GM21381 (cell line): ENCODE measurements around the gene GET4.
A peak's percentile ranks its signal among the peaks of the same experiment; 100 is the strongest.

Experiments
- ATAC-seq: cut with Tn5 transposase; IDR thresholded peaks from one replicate; pipeline ENCODE4 v1.9.1; 2021; ENCODE audit warnings: mild to moderate bottlenecking, moderate library complexity; ENCODE audit not compliant: unreplicated experiment

The GET4 gene

DNA sequence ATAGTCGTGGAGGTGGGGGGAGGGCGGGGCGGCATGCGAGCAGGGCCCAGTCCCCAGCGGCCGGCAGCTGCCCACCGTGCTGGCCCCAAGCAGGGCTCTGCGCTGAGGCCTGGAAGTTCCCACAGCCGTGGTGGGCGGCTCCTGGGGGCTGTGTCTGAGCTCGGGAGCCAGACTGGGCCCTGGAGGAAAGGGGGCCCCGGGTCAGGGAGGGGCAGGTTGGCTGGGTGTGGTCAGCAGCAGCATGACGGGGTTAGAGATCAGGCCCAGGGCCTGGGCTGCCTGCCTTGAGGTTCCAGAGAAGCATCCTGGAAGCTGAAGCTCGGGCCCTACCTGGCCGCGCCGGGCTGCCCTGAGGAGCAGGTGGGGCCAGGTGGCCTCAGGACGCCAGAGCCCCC lies 22.1 kb downstream of the GET4 start:
- no peak for ATAC-seq

DNA sequence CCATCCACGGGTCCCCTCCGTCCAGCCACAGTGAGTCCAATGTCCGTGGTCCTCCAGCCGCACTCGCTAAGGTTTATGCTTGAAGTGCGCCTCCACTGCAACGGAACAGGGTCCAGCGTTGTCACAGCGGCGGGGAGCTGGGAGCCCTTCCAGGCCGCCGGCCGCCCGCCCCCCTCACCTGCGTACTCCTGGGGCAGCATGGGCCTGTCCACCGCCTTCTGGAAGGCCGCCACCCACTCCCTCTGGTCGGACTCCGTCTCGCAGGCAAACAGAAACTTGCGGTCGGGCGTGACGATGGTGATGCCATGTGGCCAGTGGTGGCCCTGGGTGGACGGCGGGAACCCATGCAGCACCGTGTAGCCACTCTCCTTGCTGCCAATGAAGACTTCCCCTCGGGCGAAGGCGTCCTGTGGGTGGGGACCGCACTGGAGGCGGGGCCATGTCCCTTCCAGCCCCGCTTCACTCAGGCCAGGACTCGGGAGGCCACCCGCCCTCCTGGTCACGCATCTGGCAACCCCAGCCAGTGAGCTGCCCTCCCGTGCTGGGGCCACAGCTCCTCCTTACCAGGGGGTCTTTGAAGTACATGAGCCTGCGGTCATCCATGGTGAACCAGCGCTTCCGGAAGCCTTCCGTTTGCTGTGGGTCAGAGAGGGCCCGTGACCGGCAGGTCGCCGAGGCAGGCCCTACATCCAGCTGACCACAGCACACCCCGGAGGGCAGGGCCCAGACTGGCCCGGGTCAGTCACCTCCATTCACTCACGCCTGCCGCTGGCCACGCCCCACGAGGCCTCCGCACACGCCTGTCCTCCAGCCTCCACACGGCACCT lies 22.7 kb downstream of the GET4 start:
- ATAC-seq: no peak

DNA sequence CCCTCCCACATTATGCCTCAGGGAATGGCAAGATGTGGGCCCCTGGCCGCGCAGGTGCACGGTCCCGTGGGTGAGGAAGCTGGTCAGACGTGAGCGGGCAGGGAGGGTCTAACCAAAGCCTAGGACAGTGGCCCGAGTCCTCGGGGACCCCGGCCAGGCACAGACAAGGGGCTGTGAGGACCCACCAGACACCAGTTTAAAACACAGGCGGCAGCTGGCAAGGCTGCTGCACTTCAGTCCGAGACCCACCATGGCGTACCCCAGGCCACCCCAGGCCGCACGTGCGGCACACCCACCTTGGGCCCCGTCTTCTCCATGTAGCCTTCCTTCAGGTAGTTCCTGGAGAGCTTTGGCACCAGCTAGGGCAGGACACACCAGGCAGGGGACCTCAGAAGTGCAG lies 23.5 kb downstream of the GET4 start:
- ATAC-seq: no peak

DNA sequence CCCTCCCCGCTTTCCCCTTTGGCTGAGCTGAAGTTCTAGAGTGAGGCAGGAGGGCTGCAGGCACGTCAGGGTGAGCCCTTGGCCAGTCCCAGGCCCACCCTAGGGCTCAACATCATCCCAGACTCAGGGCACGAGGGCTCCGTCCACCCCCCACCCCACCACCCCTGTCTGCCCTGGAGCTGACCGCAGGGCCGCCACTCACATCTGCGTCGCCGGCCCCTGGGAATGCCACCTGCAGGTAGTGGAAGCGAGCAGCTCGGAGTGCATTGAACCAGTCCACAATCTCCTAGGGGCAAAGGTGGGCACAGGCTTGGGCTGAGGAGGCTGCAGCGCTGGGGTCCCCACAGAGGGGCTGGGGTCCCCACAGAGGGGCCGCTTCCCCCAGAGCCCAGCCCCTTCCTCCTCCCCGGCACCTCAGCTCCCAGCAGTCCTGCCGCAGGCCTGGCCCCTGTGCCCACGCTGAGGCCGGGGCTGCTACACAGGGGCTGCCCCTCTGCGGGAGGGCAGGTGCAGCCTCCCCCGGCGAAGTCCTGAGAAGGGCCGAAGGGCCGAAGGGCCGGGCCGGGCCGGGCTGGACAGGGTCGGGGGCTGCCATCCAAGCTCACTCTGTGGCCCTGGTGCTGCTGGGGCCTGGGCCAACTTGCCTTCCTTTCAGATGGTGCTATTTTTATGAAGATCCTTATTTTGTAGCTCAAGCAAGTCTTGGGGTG lies 24.1 kb downstream of the GET4 start:
- no peak for ATAC-seq

DNA sequence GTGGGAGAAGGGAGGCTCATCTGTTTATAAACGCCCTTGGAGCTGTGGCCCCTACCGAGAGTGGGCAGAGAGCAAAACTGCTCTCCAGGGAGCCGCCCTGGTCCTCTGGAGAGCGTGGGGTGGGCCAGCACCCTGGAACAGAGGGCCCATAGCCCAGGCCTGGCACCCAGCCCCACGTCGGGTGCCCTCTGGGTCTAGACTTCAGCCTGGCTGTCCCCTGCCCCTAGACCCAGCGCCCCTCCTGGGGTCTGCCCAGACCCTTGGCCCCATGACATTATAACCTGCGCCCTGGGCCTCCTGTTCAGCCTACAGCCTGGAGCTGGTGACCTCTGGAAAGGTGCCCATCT lies 24.7 kb downstream of the GET4 start:
- no peak for ATAC-seq

DNA sequence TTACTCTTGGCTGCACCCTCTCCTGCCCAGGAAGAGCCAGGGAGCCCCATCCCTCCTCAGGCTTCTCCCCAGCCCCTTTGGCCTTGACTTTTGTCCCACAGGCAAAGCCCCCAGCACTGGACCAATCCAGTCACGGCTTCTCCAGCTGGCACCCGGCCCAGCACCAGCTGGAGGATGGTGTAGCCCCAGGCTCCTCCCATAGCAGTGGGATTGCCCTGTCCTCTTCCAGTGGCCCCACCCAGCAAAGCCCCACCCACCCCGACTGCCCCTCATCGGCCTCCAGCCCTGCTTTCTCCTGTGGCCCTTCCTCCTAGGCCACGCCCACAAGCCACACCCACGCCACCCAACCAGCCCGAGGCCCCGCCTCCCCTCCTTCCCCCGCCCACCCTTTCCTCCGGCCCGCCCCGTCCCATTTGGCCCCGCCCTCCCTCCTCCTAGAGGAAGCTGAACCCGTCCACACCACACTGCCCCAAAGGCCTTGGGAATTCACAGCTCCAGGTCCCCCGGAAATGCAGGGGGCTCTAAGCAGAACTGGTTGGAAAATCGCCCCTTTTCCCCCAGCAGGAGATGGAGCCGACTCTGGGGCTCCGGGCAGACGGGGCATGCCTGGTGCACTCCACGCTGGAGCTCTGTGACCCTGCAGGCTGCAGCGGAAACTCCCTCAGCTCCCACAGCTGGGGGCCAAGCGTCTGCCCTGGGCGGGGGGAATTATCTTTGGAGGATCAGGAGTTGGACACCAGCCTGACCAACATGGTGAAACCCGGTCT lies 25.2 kb downstream of the GET4 start:
- no peak for ATAC-seq

DNA sequence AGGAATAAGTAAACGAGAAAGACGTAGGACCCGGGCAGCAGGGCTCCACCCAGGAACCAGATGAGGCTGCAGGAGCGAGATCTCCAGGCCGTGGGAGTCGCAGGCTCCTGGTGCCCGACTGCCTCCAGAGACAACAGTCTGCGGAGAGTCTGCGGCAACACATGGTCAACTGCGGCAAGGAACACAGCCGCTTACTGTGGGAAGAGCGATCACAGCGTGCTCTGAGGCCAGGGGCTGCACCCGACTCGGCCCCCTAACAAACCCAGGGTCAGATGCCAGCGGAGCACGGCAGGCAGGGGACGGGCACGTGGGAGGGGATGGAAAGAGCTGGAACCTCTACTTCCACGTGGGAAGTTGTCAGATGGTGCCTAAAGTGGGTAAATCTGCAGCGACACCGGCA lies 26.6 kb downstream of the GET4 start:
- ATAC-seq: no peak

DNA sequence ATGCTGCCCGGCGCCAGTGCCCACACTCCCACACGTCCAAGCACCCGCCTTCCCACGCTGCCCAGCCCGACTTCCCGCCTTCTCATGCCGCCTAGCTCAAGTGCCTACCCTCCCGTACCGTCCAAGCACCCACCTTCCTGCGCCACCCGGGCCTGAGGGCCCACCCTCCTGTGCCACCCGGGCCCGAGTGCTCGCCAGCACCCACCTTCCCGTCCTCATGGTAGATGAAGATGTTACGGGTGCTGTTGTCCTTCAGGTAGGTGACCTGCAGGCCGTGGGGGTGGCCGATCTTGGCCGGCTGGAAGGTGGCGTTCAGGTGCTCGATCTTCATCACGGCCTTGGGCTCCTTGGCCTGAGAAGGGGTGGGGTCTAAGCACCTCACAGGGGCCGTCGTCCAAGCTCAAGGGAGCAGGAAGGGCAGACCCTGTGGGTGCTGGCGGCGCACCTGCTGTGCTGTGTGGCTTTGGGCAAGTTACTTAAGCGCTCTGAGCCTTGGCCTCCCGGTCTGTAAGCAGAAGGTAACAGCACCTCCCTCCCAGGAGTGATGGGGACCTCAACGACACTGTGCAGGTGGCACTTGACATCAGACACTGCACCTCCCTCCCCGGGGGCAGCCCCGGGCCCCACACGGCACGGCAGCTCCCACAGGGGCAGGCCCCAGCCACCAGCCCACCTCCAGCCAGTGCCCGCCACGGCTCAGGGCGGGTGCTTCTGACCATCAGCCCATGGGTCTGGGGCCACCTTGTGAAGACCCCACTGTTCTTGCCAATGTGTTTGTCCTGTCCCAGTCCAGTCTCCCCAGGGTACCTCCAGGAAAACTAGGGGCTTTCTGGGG lies 27.8 kb downstream of the GET4 start:
- no peak for ATAC-seq

DNA sequence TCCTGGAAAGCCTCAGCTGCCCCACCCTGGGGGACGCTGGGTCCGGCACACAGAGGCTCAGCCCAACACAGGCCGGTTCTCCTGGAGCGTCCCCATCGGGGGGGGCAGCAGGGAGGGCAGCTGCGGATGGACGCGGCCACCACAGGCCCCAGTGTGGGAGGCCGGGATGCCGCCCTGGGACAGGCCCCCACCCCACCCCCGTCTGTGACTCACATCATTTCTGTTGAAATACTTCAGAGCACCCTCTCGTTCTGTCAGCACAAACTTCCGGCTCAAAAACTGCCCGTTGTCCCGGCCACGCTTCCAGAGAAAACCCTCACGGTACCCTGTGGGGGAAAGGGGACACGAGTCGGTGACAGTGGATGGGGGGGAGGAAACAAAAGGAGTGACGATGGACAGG lies 28.5 kb downstream of the GET4 start:
- ATAC-seq: no peak

DNA sequence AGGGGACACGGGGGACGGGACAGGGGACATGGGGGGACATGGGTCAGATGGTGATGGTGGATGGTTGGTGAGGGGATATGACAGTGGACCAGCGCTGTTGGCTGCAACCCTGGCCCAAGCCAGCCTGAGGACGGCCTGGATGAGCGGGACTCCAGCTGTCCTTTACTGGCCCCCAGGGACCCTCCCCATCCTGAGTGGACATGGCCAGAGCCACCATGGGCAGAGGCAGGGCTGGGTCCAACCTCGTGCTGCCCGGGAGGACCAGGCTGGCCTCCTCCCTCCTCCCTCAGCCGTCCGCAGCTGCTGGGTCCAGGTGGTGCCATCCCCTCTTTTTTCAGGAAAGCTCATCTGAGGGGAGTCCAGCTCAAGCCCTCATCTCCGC lies 30.4 kb downstream of the GET4 start:
- ATAC-seq: no peak

DNA sequence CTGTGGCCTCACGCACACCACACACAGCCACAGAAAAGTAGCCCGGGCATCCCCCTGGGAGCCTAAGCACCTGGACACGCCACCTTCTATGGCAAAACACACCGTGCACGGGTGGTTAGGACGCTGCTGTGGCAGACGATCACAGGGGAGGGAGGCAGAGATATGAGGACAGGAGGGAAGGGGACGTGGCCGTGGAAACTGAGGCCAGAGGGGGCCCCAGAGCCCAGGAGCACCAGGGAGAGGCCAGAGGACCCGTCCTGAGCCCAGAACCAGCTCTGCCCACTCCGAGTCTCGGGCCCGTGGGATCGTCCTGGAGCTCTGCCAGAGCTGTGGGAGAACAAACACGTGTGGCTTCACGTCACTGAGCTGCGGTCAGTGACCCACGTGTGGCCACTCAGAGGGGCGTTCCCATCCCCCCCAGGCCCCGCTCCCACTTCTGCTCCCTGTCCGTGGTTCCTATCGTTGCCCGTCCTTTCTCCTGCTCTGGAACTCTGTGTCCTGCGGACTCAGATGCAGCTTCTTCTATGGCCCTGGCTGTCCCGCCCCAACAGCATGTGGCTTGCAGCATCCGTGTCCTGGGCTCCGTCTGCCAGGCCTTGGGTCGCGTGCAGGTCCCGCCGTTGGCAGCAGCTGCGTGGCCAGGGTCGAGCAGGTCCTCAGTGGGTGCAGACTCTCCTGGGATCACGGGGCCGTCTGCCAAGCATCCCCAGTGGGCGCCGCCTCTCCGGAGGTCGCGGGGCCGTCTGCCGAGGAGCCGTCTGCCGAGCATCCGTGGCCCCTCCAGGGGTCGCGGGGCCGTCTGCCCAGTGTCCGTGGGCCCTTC lies 31.0 kb downstream of the GET4 start:
- no peak for ATAC-seq

DNA sequence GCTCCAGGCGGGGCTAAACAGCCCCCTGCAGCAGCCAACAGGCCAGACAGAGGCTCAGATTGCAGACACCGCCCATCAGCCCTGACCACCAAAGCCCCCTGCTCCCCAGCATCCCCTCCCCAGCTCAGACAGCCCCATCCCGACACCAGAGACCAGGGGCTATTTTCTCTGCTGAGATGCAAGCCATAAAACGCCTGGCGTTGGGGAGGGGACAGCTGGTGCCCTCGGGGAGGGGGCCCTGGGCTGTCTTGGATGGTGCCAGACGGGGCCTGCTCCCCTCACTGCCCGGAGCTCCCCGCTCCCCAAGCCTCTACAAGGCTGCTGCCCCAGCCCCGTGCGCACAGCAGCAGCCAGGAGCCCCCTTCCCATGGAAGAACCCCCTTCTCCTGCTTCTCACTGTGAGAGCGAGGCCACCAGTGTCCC lies 31.8 kb downstream of the GET4 start:
- no peak for ATAC-seq

DNA sequence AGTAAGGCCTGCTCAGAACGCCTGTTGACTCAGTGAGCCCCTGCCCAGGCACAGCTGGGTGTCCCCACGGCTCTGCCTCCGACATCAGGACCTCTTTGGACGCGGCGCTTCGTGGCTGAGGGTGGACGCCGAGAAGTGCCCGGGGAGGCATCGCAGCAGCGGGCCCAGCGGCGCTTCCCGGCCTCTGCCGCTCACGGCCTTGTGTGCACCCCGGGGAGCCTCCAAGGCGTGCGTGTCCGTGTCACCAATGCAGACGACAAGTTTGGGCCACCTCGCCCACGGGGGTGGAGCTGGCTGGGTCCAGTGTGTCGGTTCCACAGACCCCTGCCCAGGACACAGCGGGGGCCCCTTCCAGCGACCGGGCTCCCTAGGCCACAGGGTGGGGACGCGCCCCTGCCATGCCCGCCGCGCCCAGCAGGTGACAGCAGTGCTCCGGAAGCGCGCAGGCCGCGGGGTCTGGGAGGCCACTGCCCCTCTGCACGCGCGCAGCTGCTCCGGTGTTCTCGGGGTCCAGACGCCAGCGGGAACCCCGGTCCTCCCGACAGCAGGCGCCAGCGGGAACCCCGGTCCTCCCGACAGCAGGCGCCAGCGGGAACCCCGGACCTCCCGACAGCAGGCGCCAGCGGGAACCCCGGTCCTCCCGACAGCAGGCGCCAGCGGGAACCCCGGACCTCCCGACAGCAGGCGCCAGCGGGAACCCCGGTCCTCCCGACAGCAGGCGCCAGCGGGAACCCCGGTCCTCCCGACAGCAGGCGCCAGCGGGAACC lies 32.4 kb downstream of the GET4 start:
- ATAC-seq: peak; percentile 75

DNA sequence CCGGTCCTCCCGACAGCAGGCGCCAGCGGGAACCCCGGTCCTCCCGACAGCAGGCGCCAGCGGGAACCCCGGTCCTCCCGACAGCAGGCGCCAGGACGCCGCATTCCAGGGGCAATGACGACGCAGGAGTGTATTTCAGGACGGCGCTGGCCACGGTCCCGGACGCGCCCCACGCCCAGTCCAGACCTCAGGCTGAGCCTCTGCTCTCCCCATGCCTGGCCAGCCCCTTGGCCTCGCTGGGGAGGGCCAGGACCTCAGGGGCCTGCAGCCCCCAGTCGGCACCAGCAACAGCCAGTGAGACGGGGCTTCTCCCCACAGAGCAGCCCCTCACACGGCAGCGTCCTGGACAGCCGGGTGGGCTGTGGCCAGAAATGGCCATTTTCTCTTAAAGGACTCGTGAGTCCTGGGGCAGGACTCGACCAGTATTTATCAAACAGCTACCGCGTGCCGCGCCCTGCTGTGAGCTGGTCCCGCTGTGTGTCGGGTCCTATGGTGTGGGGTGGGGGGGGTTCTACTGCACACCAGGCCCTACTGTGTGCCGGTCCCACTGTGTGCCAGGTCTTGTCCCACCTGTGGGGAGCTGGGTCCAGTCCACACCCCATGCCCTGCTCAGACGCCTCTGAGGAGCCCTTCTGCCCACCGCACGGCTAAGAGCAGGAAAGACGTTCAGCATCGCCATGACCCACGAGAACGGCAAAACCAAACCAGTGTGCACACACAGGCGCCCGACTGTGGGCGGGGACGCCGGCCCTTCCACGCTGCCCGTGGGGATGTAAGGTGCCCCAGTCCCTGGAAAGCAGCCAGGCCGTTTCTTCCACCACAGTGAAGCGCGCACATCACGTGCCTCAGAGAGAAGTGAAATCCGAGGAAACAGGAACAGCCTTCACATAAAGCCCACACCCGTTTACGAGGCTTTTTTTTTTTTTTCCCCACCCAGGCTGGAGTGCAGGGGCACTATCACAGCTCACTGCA lies 33.3 kb downstream of the GET4 start:
- ATAC-seq: no peak

DNA sequence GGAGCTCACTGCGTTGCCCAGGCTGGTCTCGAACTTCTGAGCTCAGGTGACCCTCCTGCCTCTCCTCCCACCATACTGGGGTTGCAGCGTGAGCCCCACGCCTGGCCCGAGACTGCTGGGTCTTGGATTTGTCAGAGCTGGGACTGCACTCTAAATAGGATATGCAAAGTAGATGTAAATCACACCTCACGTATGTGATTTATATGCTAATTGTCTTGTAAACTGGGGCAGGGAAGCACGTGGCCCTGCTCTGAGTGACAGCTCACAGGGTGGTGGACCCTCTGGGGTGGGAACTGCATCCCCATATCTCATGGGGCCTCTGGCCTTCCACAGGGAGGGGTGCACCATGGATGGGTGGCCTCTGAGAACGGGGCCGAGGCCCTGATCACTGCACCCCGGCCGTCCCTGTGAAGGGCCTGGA lies 34.1 kb downstream of the GET4 start:
- no peak for ATAC-seq

DNA sequence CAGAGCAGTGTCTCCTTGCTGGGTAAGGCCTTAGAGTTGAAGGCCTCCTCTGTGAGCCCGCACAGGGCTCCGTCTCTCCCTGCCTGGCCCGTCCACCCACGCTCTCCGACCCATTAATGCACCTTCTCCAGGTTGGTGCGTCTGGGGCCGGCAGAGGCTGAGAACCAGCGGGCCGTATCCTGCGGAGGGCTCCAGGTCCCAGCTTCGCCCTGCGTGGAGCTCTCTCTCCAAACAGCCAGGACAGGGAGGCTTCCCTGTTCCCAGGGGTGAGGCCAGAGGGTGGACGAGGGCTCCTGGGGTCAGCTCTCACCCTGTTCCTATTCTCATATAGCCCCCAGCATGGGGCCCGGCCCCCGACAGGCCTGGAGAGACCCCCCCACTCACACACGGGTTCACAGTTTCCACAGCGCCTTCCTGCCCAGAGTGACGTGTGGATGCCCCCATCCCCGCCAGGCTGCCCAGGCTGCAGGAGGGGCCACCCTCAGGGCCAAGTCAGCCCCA lies 34.6 kb downstream of the GET4 start:
- ATAC-seq: no peak

DNA sequence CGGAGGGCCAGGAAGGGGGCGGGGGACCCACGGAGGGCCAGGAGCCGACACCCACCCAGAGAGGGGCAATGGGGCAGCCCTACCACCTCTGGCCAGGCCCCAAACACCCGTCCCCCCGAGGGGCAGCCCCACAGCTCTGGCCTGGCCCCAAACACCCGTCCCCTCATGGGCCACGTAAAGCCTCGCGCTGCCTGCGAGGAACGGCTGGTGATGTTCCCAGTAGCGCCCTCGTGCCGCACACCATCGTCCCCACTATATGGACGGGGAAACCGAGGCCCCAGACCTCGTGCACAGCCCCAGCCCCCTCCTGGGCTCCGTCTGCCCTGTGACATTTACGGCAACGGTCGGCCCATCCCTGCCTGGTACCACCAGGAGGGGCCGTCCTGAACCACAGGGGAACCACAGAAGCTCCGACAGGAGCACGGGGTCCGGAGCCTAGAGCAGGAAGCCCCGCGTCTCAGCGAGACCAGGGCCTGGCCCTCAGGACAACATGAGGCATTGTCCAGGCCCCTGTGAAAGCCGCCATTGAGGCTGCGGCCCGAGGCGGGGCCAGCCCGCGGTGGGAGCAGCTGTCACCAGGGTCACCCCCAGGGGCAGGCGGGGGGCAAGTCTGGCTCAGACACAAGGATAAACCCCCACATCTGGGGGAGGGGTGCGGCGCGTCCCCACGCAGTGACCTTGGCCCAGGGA lies 35.6 kb downstream of the GET4 start:
- no peak for ATAC-seq
